ENCODE data around the gene DRGX. TPM values are rescaled to one million over a fixed set of nuclear protein-coding genes. Genes with fewer than 3 reads are reported as not detected.

Gene DRGX
- polyA plus RNA-seq, 4 donors = 0.06 to 0.15 TPM; not detected in 2

- DNase-seq (ENCODE audit: low read depth in 4 of 4, low spot score in 3 of 4) = no peak
Measured at GRCh38 chr10:49384268-49384953, 11.5 kb downstream of the DRGX start.

- no peak for DNase-seq (ENCODE audit: low read depth in 4 of 4, low spot score in 3 of 4)
Measured at GRCh38 chr10:49383853-49384252, 12.0 kb downstream of the DRGX start.

GRCh38 chr10:49382826-49383225 lies 13.1 kb downstream of the DRGX start:
- no peak for DNase-seq (ENCODE audit: low read depth in 4 of 4, low spot score in 3 of 4)

- no peak for DNase-seq (ENCODE audit: low read depth in 4 of 4, low spot score in 3 of 4)
Measured at GRCh38 chr10:49382226-49382625, 13.7 kb downstream of the DRGX start.

- no peak for DNase-seq (ENCODE audit: low read depth in 4 of 4, low spot score in 3 of 4)
Measured at GRCh38 chr10:49381111-49381900, 14.6 kb downstream of the DRGX start.

- DNase-seq (ENCODE audit: low read depth in 4 of 4, low spot score in 3 of 4) = no peak
Measured at GRCh38 chr10:49379596-49380410, 16.1 kb downstream of the DRGX start.

- DNase-seq (ENCODE audit: low read depth in 4 of 4, low spot score in 3 of 4) = no peak
Measured at GRCh38 chr10:49377256-49377655, 18.6 kb downstream of the DRGX start.

GRCh38 chr10:49375611-49376010 lies 20.3 kb downstream of the DRGX start:
- no peak for DNase-seq (ENCODE audit: low read depth in 4 of 4, low spot score in 3 of 4)

GRCh38 chr10:49374740-49375139 lies 21.1 kb downstream of the DRGX start:
- DNase-seq (ENCODE audit: low read depth in 4 of 4, low spot score in 3 of 4) = no peak

- no peak for DNase-seq (ENCODE audit: low read depth in 4 of 4, low spot score in 3 of 4)
Measured at GRCh38 chr10:49373361-49373760, 22.5 kb downstream of the DRGX start.

GRCh38 chr10:49371967-49372366 lies 23.9 kb downstream of the DRGX start:
- no peak for DNase-seq (ENCODE audit: low read depth in 4 of 4, low spot score in 3 of 4)

GRCh38 chr10:49370326-49371100 lies 25.4 kb downstream of the DRGX start:
- no peak for DNase-seq (ENCODE audit: low read depth in 4 of 4, low spot score in 3 of 4)

GRCh38 chr10:49369216-49370162 lies 26.4 kb downstream of the DRGX start:
- DNase-seq (ENCODE audit: low read depth in 4 of 4, low spot score in 3 of 4) = no peak

- DNase-seq (ENCODE audit: low read depth in 4 of 4, low spot score in 3 of 4) = no peak
Measured at GRCh38 chr10:49368256-49368655, 27.6 kb downstream of the DRGX start.

GRCh38 chr10:49367600-49367999 lies 28.3 kb downstream of the DRGX start:
- no peak for DNase-seq (ENCODE audit: low read depth in 4 of 4, low spot score in 3 of 4)

- DNase-seq (ENCODE audit: low read depth in 4 of 4, low spot score in 3 of 4) = no peak
Measured at GRCh38 chr10:49366460-49366859, 29.4 kb downstream of the DRGX start.

GRCh38 chr10:49365675-49366415 lies 30.0 kb downstream of the DRGX start:
- no peak for DNase-seq (ENCODE audit: low read depth in 4 of 4, low spot score in 3 of 4)

GRCh38 chr10:49365275-49365674 lies 30.6 kb downstream of the DRGX start:
- DNase-seq (ENCODE audit: low read depth in 4 of 4, low spot score in 3 of 4) = no peak

GRCh38 chr10:49364747-49365146 lies 31.1 kb downstream of the DRGX start:
- no peak for DNase-seq (ENCODE audit: low read depth in 4 of 4, low spot score in 3 of 4)

All from left renal pelvis (tissue), 4 donors.